Fibroblast of the conjunctiva (primary cell): ENCODE data around the gene CRACR2A.

Experiments
- DNase-seq: peaks from one replicate; pipeline ENCODE4 v3.0.0-alpha.2; 2010; ENCODE audit warnings: low read depth

CRACR2A gene

GRCh38 chr12:3752741-3753486 is at the start of gene CRACR2A:
TSS of gene CRACR2A (minus strand) at chr12:3753109. CDS start at chr12:3696999, 56,110 bp downstream.
- no peak for DNase-seq

GRCh38 chr12:3797531-3798048 is 44.7 kb upstream of the CRACR2A start:
- no peak for DNase-seq

- DNase-seq: no peak
Measured at GRCh38 chr12:3795492-3796133, 42.7 kb upstream of the CRACR2A start.

GRCh38 chr12:3795066-3795465 is 42.2 kb upstream of the CRACR2A start:
- DNase-seq: no peak

GRCh38 chr12:3792623-3793288 is 39.8 kb upstream of the CRACR2A start:
- no peak for DNase-seq

GRCh38 chr12:3791256-3791874 is 38.5 kb upstream of the CRACR2A start:
- no peak for DNase-seq

- DNase-seq: no peak
Measured at GRCh38 chr12:3790642-3791041, 37.7 kb upstream of the CRACR2A start.

GRCh38 chr12:3789838-3790237 is 36.9 kb upstream of the CRACR2A start:
- no peak for DNase-seq

- DNase-seq: no peak
Measured at GRCh38 chr12:3777206-3777809, 24.4 kb upstream of the CRACR2A start.

GRCh38 chr12:3775385-3776035 is 22.6 kb upstream of the CRACR2A start:
- DNase-seq: no peak

GRCh38 chr12:3772380-3772779 is 19.5 kb upstream of the CRACR2A start:
- no peak for DNase-seq

GRCh38 chr12:3771853-3772252 is 18.9 kb upstream of the CRACR2A start:
- no peak for DNase-seq

GRCh38 chr12:3770891-3771290 is 18.0 kb upstream of the CRACR2A start:
- DNase-seq: peak; percentile 64

GRCh38 chr12:3768911-3769447 is 16.1 kb upstream of the CRACR2A start:
- DNase-seq: no peak

GRCh38 chr12:3761116-3761735 is 8.3 kb upstream of the CRACR2A start:
- DNase-seq: no peak

GRCh38 chr12:3759878-3760277 is 7.0 kb upstream of the CRACR2A start:
- no peak for DNase-seq

- DNase-seq: no peak
Measured at GRCh38 chr12:3757261-3757660, 4.4 kb upstream of the CRACR2A start.

- DNase-seq: no peak
Measured at GRCh38 chr12:3755898-3756297, 3.0 kb upstream of the CRACR2A start.

GRCh38 chr12:3753544-3754284 is 805 bp upstream of the CRACR2A start:
- DNase-seq: no peak

- no peak for DNase-seq
Measured at GRCh38 chr12:3752096-3752709, 706 bp downstream of the CRACR2A start.
